HL-60 (cell line): ENCODE data around the gene ERBB4.

ENCODE experiments used
- DNase-seq, 2 experiments: peaks; one replicate each; pipeline ENCODE4 v3.0.0-alpha.2; 2010 to 2020; ENCODE audit warnings: low read depth in 1 of 2, low spot score in 1 of 2
- H3K27ac ChIP-seq: fragments of 250-450 bp; sonication (Bioruptor Pico); replicated peaks from 2 replicates; pipeline ENCODE4 v1.5.1; 2020; ENCODE audit warnings: mild to moderate bottlenecking, moderate library complexity
- H3K27me3 ChIP-seq: fragments of 250-450 bp; sonication (Bioruptor Pico); 2 replicates; pipeline ENCODE4 v1.5.1; 2021; ENCODE audit warnings: mild to moderate bottlenecking, moderate library complexity; ENCODE audit not compliant: insufficient read depth, poor library complexity, severe bottlenecking
- H3K4me3 ChIP-seq: replicated peaks from 2 replicates; pipeline ENCODE4 v1.5.1; 2011; ENCODE audit warnings: mild to moderate bottlenecking, control low read depth, low read length; ENCODE audit not compliant: insufficient read depth
- GABPA ChIP-seq: IDR thresholded peaks from 2 replicates; pipeline ENCODE4 v1.6.1; 2012; ENCODE audit warnings: low read depth
- POLR2AphosphoS5 ChIP-seq: IDR thresholded peaks from 2 replicates; pipeline ENCODE4 v1.6.1; 2012; ENCODE audit warnings: low read depth
- SPI1 ChIP-seq: IDR thresholded peaks from 2 replicates; pipeline ENCODE4 v1.6.1; 2012; ENCODE audit warnings: low read depth, mild to moderate bottlenecking, borderline replicate concordance
- TF ChIP-seq, protein P1 (sequence below): IDR thresholded peaks from 2 replicates; pipeline ENCODE4 v1.6.1; 2012; ENCODE audit warnings: low read depth; ENCODE audit not compliant: insufficient replicate concordance
- TF ChIP-seq, protein P2 (sequence below): IDR thresholded peaks from one replicate; pipeline ENCODE4 v1.5.1; 2011; ENCODE audit warnings: low read length, control low read depth, inconsistent platforms; ENCODE audit not compliant: insufficient read depth

ERBB4 gene

DNA sequence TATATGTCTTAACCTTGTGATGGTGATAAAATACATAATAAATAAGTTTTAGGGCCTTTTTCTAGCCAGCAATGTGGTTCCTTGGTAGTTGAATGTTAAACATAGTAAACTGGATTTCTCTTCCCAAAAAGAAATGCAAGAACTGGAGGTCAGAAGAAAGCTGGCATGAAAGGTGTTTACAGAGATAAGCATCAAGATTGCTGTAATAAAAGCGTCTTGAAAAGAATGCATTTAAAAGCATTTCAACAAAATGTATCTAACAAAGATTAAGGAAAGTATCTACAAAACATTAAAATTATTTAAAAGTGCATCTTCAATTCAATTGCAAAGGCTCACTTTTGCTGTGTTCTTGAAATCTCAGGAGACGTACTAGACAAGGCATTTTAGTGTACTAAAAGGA lies 419.0 kb downstream of the ERBB4 start:
- H3K27me3 ChIP-seq: no peaks in the 10 kb centered on the region
- TF ChIP-seq, protein P1, sequence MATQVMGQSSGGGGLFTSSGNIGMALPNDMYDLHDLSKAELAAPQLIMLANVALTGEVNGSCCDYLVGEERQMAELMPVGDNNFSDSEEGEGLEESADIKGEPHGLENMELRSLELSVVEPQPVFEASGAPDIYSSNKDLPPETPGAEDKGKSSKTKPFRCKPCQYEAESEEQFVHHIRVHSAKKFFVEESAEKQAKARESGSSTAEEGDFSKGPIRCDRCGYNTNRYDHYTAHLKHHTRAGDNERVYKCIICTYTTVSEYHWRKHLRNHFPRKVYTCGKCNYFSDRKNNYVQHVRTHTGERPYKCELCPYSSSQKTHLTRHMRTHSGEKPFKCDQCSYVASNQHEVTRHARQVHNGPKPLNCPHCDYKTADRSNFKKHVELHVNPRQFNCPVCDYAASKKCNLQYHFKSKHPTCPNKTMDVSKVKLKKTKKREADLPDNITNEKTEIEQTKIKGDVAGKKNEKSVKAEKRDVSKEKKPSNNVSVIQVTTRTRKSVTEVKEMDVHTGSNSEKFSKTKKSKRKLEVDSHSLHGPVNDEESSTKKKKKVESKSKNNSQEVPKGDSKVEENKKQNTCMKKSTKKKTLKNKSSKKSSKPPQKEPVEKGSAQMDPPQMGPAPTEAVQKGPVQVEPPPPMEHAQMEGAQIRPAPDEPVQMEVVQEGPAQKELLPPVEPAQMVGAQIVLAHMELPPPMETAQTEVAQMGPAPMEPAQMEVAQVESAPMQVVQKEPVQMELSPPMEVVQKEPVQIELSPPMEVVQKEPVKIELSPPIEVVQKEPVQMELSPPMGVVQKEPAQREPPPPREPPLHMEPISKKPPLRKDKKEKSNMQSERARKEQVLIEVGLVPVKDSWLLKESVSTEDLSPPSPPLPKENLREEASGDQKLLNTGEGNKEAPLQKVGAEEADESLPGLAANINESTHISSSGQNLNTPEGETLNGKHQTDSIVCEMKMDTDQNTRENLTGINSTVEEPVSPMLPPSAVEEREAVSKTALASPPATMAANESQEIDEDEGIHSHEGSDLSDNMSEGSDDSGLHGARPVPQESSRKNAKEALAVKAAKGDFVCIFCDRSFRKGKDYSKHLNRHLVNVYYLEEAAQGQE: no peak
- DNase-seq: no peak
- H3K4me3 ChIP-seq: no peak overlapping the region
- no peak overlapping the region for H3K27ac ChIP-seq

DNA sequence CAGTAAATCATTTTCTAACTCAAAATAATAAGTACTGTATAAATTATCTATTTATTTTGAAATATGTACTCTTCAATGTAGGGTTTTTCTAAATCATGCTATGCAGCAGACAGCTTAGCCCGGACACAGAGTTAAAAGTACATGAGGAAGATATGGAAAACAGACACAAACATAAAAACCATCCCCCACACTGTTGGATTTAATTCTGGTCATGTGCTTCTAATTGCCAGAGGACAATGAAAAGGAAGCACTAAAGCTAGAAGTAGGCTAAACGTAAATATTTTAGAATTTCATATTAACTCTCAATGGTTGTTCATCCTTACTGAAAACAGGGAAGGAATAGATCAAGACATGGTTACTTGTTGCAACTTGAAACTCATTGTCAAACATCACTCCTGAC lies 420.7 kb downstream of the ERBB4 start:
- no peaks in the 10 kb centered on the region for H3K27me3 ChIP-seq
- DNase-seq: no peak
- no peak overlapping the region for H3K27ac ChIP-seq
- no peak for TF ChIP-seq POLR2AphosphoS5
- TF ChIP-seq GABPA: no peak
- TF ChIP-seq, protein P2, sequence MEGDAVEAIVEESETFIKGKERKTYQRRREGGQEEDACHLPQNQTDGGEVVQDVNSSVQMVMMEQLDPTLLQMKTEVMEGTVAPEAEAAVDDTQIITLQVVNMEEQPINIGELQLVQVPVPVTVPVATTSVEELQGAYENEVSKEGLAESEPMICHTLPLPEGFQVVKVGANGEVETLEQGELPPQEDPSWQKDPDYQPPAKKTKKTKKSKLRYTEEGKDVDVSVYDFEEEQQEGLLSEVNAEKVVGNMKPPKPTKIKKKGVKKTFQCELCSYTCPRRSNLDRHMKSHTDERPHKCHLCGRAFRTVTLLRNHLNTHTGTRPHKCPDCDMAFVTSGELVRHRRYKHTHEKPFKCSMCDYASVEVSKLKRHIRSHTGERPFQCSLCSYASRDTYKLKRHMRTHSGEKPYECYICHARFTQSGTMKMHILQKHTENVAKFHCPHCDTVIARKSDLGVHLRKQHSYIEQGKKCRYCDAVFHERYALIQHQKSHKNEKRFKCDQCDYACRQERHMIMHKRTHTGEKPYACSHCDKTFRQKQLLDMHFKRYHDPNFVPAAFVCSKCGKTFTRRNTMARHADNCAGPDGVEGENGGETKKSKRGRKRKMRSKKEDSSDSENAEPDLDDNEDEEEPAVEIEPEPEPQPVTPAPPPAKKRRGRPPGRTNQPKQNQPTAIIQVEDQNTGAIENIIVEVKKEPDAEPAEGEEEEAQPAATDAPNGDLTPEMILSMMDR: no peak
- TF ChIP-seq SPI1: no peak
- TF ChIP-seq, protein P1: no peak
- no peak overlapping the region for H3K4me3 ChIP-seq

DNA sequence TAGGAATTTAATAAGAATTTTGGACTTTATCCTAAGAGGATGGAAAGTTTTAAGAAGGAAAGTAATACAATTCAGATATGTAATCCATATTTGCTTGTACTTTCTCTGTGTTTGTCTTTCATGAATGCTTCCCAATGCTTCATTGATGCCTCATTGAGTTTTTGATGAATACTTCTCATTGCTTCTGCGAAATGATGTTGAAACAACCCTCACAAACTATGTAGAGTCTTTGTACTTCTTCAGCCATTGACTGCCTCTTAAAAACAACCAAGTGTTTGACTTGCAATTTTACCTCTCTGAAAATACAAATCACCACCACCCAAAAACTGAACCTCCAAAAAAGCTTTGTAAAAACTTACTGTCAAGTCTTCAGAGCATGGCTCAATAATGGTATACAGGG lies 424.1 kb downstream of the ERBB4 start:
- no peak for DNase-seq
- TF ChIP-seq SPI1: no peak
- TF ChIP-seq POLR2AphosphoS5: no peak
- TF ChIP-seq, protein P1: no peak
- TF ChIP-seq, protein P2: no peak
- TF ChIP-seq GABPA: no peak
- Histone ChIP-seq H3K27ac (no peak overlapping the region), H3K4me3 (no peak overlapping the region), H3K27me3 (no peaks in the 10 kb centered on the region)

DNA sequence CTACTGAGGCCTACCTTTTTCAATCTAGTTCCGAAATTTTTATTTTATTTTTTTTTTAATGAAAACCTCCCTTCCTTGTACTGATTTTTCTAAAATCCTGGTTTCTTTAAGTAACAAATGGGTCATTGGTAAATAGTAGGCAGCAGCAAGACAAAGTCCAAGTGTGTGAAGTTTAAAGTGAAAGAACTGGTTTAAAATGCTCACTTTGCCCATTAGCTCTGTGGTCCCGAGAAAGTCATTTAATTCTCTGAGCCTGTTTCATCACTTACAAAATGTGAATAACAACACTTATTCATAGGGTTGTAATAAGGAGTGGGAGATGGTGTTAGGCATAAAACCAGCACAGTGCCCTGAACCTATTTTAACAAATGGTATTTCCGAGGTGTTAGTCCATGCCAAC lies 426.2 kb downstream of the ERBB4 start:
- Histone ChIP-seq H3K27me3 (no peaks in the 10 kb centered on the region), H3K27ac (no peak overlapping the region), H3K4me3 (no peak overlapping the region)
- TF ChIP-seq, protein P2: no peak
- no peak for TF ChIP-seq GABPA
- no peak for TF ChIP-seq SPI1
- no peak for TF ChIP-seq POLR2AphosphoS5
- TF ChIP-seq, protein P1: no peak
- no peak for DNase-seq
